GM10248 (cell line): Measurements from ENCODE around the gene PTRH1.

Experiments used
- CTCF ChIA-PET: fragments of 300-600 bp; sonication (Branson Sonifier 250); formaldehyde crosslinking; extraction: SDS; loops from one replicate; lab custom pipeline; 2021; ENCODE audit warnings: antibody characterized with exemption; lab: Yijun Ruan, JAX
- POLR2A ChIA-PET: fragments of 350-650 bp; sonication (Branson Sonifier 250); formaldehyde crosslinking; extraction: SDS; loops from one replicate; lab custom pipeline; 2020; ENCODE audit warnings: antibody characterized with exemption; lab: Yijun Ruan, JAX
- DNase-seq: peaks from one replicate; pipeline ENCODE4 v3.0.0; 2012; ENCODE audit errors: extremely low spot score
- CTCF ChIP-seq: IDR thresholded peaks from 2 replicates; pipeline ENCODE4 v1.5.1; 2012; ENCODE audit warnings: mild to moderate bottlenecking, low read depth; ENCODE audit errors: extremely low read depth, missing control alignments, control extremely low read depth

Gene PTRH1

GRCh38 chr9:127686461-127687393 lies 28.7 kb downstream of the PTRH1 start:
- TF ChIP-seq CTCF: no peak
- ChIA-PET CTCF (interaction anchor here (1.1 to 1.7 kb wide), 5 partner anchors 9 to 100 kb away, joined by 3 to 5 read pairs (median 3); partner anchors contain the start of gene TOR2A), POLR2A (interaction anchor here (0.5 kb wide), 1 partner anchor 77 kb away, joined by 3 read pairs; no protein-coding TSS in a partner anchor)
- no peak for DNase-seq

GRCh38 chr9:127684576-127684975 lies 30.9 kb downstream of the PTRH1 start:
- CTCF ChIA-PET: interaction anchor here (0.9 to 1.0 kb wide), 2 partner anchors 237 to 414 kb away, joined by 3 read pairs; no protein-coding TSS in a partner anchor
- POLR2A ChIA-PET: no interaction called here
- no peak for DNase-seq
- no peak for TF ChIP-seq CTCF

DNA sequence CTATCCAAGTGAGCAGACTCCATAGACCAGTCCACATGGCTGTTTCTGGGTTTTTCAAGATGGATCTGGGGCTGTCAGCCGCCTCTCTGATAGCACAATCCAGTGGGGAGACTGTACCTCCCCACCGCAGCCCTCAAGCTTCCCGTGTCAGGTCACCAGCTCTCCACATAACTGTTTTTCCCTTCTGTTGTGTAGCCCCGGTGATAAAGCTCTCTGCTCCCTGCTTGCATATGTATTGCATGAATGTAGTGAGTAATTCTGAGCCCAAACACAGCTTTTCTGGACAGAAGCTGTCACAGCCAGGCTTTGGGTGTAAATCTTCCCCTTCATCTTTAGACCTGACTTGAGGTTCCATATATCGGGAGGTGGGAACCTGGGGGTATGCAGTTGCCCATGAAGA lies 31.7 kb downstream of the PTRH1 start:
- POLR2A ChIA-PET: no interaction called here
- no peak for DNase-seq
- CTCF ChIA-PET: interaction anchor here (0.9 to 1.0 kb wide), 2 partner anchors 238 to 413 kb away, joined by 3 read pairs; no protein-coding TSS in a partner anchor
- TF ChIP-seq CTCF: no peak

DNA sequence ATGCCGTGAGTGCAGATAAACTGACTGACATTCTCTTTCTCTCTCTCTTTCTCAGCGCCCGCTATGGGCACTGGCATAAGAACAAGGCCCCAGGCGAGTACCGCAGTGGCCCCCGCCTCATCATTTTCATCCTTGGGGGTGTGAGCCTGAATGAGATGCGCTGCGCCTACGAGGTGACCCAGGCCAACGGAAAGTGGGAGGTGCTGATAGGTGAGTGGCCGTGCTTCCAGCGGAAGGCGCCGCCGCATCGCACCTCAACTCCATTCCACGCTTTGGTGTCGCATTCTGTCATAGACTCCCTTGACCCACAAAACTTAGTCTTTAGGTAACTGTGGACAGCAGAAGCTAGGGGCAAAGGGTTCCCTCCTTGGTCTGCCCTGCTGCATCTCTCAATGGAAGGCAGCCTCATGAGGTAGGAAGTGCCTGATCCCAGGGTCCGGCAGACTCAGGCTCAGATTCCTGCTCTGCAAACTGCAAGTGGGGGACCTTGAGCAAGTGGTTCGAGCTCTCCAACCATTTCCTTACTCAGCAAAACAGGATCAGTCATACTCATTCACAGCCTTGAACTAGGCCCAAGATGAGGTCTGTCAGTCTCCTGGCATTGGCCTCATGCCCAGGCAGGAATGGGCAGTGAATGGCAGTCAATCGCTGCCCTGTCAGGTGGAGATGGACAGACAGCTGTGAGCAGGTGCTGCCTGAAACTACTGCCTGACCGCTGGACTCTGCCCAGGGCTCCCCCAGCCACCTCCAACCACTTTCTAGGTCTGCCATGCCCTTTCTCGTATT lies 32.9 kb downstream of the PTRH1 start:
- ChIA-PET CTCF (interaction anchor here (1.4 kb wide), 1 partner anchor 46 kb away, joined by 3 read pairs; no protein-coding TSS in a partner anchor), POLR2A (interaction anchor here (0.6 kb wide), 1 partner anchor 389 kb away, joined by 5 read pairs; no protein-coding TSS in a partner anchor)

GRCh38 chr9:127680846-127681245 lies 34.6 kb downstream of the PTRH1 start:
- ChIA-PET CTCF (interaction anchor here (1.2 to 2.7 kb wide), 5 partner anchors 12 to 54 kb away, joined by 3 to 6 read pairs (median 3); no protein-coding TSS in a partner anchor), POLR2A (no interaction called here)
- no peak for TF ChIP-seq CTCF
- DNase-seq: no peak

More for the DNA sequence above, 32.9 kb downstream of the PTRH1 start:
- DNase-seq: no peak
- TF ChIP-seq CTCF: no peak

DNA sequence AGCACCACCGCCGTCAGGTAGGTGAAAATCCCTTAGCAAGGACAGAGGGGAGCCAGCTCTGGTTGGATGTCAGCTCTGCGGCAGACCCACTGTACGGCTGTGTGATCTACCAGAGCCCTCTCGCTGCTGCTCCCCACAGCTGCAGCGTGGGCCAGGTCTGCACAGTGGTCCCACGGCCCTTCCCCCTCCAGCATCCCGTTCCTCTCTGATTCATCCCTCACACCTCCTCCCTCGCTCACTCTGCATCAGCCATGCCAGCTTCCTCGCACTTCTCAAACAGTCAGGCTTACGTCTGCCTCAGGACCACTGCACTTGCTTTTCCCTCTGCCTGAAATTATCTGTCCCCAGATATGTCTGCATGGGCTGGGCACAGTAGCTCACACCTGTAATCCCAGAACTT lies 35.2 kb downstream of the PTRH1 start:
- POLR2A ChIA-PET: no interaction called here
- TF ChIP-seq CTCF: no peak
- CTCF ChIA-PET: interaction anchor here (1.6 to 2.7 kb wide), 2 partner anchors 12 to 24 kb away, joined by 3 to 6 read pairs; no protein-coding TSS in a partner anchor
- DNase-seq: no peak
